ENCODE results near the gene CEP120.

DNA sequence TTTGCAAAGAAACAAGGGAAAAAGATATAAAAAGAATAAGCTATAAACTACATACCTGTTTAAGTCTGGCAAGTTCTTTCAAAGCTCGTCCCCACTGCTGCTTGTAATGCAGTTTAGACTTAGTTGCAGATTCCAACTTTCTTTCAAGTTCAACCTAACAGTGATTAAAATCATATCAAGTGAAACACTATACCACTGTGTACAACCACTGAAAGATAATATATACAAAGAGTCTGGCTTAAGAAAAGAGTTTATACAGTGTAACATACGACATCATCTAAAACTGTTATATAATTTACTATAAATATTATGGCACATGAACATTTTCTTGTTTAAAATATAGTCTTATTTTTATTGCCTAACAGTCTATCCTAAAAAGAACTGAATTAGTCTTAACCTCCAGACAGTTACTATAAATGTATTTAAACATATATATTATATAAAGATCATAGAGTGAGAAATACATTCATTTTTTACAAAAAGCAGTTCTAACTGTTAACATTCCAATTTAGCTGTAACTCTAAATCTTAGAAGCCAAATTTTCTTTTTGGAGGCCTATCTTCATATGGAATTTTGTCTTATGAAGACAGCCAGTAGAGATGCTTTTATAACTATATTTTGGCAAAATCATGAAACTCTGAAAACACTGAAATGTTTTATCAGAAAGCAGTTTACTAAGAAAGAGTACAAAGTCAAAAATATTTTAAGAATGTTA, 58.6 kb downstream of the CEP120 start:
- TF ChIP-seq, protein P1, sequence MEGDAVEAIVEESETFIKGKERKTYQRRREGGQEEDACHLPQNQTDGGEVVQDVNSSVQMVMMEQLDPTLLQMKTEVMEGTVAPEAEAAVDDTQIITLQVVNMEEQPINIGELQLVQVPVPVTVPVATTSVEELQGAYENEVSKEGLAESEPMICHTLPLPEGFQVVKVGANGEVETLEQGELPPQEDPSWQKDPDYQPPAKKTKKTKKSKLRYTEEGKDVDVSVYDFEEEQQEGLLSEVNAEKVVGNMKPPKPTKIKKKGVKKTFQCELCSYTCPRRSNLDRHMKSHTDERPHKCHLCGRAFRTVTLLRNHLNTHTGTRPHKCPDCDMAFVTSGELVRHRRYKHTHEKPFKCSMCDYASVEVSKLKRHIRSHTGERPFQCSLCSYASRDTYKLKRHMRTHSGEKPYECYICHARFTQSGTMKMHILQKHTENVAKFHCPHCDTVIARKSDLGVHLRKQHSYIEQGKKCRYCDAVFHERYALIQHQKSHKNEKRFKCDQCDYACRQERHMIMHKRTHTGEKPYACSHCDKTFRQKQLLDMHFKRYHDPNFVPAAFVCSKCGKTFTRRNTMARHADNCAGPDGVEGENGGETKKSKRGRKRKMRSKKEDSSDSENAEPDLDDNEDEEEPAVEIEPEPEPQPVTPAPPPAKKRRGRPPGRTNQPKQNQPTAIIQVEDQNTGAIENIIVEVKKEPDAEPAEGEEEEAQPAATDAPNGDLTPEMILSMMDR (IDR thresholded peaks at IDR 0.05; ENCODE audit: low read depth, low read length, poor library complexity, severe bottlenecking), result no peak
- TF ChIP-seq EZH2phosphoT487 (IDR thresholded peaks at IDR 0.05; ENCODE audit: borderline replicate concordance, low read length), result no peak

Data from DOHH2 (cell line).